Cardiac fibroblast (primary cell): Measurements from ENCODE around the gene DENND5A.
A peak's percentile ranks its signal among the peaks of the same experiment; 100 is the strongest.
"Not testable (repeated sequence)": the region's sequence is repeated elsewhere in the genome, so short reads cannot be mapped to it uniquely, and the experiment has no call there.

Experiments used
- DNase-seq, 2 donors: peaks; one replicate each; pipeline versions ENCODE4 v3.0.0 to v3.0.0-alpha.2; 2010; ENCODE audit warnings: low read depth in 2 of 2
- H3K4me3 ChIP-seq, 2 donors: replicated peaks in 1 of 2; 1 replicate in 1 of 2; 2 replicates in 1 of 2; pipeline ENCODE4 v1.5.1; 2011; ENCODE audit warnings: low read depth in 2 of 2, low read length in 2 of 2, mild to moderate bottlenecking in 2 of 2, moderate library complexity in 1 of 2
- TF ChIP-seq, protein P1 (sequence below): IDR thresholded peaks from one replicate; pipeline ENCODE4 v1.5.1; 2011; ENCODE audit warnings: low read depth, mild to moderate bottlenecking, low read length, inconsistent platforms

The DENND5A gene

DNA sequence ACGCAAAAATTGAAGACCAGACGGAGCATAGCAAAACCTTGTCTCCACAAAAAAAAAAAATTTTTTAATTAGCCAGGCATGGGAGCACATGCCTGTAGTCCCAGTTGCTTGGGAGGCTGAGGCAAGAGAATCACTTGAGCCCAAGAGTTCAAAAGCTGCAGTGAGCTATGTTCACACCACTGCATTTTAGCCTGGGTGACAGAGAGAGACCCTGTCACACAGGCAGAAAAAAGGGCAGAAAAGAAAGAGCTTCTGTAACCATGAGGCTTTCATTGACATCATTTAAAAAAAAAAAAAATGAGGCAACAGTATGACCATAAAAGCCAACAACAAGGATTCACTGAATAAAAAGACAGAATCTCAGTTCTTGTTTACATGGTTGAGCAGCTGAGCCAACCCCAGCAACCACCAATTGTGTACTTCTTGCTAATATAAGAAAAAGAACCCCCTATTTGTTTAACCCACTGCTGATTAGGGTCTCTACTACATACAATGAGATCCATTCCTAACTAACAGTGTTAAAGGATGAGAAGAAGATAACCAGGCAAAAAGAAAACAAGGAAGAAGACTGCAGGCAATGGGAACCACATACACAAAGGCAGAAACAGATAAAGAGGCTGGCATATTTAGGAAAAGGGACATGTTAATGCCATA lies 87.6 kb downstream of the DENND5A start:
- TF ChIP-seq, protein P1, sequence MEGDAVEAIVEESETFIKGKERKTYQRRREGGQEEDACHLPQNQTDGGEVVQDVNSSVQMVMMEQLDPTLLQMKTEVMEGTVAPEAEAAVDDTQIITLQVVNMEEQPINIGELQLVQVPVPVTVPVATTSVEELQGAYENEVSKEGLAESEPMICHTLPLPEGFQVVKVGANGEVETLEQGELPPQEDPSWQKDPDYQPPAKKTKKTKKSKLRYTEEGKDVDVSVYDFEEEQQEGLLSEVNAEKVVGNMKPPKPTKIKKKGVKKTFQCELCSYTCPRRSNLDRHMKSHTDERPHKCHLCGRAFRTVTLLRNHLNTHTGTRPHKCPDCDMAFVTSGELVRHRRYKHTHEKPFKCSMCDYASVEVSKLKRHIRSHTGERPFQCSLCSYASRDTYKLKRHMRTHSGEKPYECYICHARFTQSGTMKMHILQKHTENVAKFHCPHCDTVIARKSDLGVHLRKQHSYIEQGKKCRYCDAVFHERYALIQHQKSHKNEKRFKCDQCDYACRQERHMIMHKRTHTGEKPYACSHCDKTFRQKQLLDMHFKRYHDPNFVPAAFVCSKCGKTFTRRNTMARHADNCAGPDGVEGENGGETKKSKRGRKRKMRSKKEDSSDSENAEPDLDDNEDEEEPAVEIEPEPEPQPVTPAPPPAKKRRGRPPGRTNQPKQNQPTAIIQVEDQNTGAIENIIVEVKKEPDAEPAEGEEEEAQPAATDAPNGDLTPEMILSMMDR = no peak
- no peak for DNase-seq
- H3K4me3 ChIP-seq = no peak overlapping the region

DNA sequence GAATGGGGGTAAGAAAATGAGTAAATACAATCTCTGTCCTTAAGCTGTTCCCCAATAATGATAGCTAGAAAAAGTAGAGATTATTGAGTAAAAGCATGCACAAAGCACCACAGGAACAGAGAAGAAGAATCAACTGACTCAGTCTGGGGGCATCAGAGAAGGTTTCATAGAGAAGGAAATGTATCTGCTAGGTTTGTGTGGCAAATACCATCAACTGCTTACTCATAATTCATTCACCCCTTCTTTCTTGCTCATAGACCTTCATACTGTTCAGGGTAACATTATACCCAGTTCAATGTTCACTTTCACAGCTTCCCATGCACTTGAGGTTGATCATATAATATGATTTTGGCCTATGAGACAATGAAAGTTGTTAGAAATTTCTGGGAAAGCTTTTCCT lies 88.6 kb downstream of the DENND5A start:
- TF ChIP-seq, protein P1 = no peak
- H3K4me3 ChIP-seq = no peak overlapping the region
- DNase-seq = no peak

DNA sequence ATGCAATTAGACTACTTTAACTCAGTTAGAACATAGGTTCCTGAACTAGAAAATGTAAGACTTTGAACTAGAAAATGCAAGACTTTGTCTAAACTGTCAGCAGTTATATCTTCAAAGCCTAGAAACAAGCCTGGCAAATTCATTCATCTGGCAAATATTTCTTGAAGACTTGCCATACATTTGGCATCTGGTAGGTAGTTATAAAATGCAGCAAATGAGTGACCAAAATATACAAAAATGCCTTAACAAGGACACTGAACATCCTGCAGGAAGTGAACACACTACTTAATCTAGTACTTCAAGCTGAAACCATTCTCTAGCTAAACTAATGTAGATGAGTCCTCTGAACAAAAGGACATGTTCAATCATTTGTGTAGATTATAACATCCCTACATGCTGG lies 89.0 kb downstream of the DENND5A start:
- DNase-seq = no peak
- TF ChIP-seq, protein P1 = no peak

GRCh38 chr11:9172389-9172788 lies 92.8 kb downstream of the DENND5A start:
- H3K4me3 ChIP-seq = no peak overlapping the region
- TF ChIP-seq, protein P1 = no peak
- no peak for DNase-seq

More for the DNA sequence above, 89.0 kb downstream of the DENND5A start:
- no peak overlapping the region for H3K4me3 ChIP-seq

- DNase-seq = peak; percentile 58 to 67
- TF ChIP-seq, protein P1 = no peak
- H3K4me3 ChIP-seq = no peak overlapping the region
Measured at GRCh38 chr11:9170450-9170849, 94.7 kb downstream of the DENND5A start.

GRCh38 chr11:9169595-9170295 lies 95.4 kb downstream of the DENND5A start:
- H3K4me3 ChIP-seq = no peak overlapping the region
- TF ChIP-seq, protein P1 = no peak
- no peak for DNase-seq

GRCh38 chr11:9161991-9162390 lies 103.2 kb downstream of the DENND5A start:
- not testable (repeated sequence) for H3K4me3 ChIP-seq, DNase-seq
